Right atrium auricular region (tissue), 2 donors: ENCODE data around the gene IQGAP2. TPM values are rescaled to one million over a fixed set of nuclear protein-coding genes. Genes with fewer than 3 reads are reported as not detected.

Source experiments
- DNase-seq: peaks from one replicate; pipeline ENCODE4 v3.0.0-alpha.2; 2019; ENCODE audit warnings: low spot score
- H3K27ac ChIP-seq, 2 donors: fragments of 200-600 bp; sonication (generic); 1 replicate in 1 of 2; 2 replicates in 1 of 2; pipeline ENCODE4 v1.5.1; 2016 to 2019
- H3K27me3 ChIP-seq, 2 donors: fragments of 200-600 bp; sonication (generic); one replicate each; pipeline versions ENCODE4 v1.5.1 to v1.6.0; 2017 to 2019
- H3K36me3 ChIP-seq: fragments of 200-600 bp; sonication (generic); one replicate; pipeline ENCODE4 v1.5.1; 2016
- H3K4me1 ChIP-seq, 2 donors: fragments of 200-600 bp; sonication (generic); one replicate each; pipeline versions ENCODE4 v1.5.1 to v1.6.0; 2017 to 2019
- H3K4me3 ChIP-seq, 2 donors: fragments of 200-600 bp; sonication (generic); 1 replicate in 1 of 2; 2 replicates in 1 of 2; pipeline ENCODE4 v1.5.1; 2017 to 2019; ENCODE audit warnings: mild to moderate bottlenecking in 1 of 2, moderate library complexity in 1 of 2
- H3K9me3 ChIP-seq, 2 donors: fragments of 200-600 bp; sonication (generic); one replicate each; pipeline ENCODE4 v1.5.1; 2019
- total RNA-seq, 2 donors: library from RNA; depleted of rRNA; stranded (reverse); fragments of >200 nt; gene quantifications; one replicate each; pipeline ENCODE4 v1.1.0, GENCODE V29; 2016
- TF ChIP-seq, protein P1 (sequence below), 2 donors: fragments of 200-600 bp; sonication (generic); IDR thresholded peaks; one replicate each; pipeline ENCODE4 v1.5.1; 2019; ENCODE audit warnings: antibody characterized with exemption in 2 of 2

IQGAP2 gene
- total RNA-seq, 2 donors from 2014 or later = 5.4 to 12.3 TPM

DNA sequence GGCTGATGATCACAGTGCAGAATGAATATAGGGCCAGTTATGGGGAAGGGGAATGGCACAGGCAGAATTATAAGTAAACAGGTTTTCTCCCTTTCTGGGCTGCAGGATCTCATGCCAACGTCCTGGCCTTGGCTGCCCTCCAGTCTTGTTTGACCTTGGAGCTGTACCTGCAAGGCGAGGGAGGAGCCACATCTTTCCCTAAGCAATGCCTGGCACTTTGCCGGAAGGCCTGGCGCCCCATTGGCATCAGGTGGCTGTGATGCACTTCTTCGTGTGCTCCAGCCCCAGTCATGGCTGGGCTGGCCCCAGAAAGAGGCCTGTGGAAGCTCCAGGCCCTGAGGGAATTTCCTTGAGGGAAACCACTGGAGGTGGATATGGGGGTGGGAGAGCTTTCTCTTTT, 16.7 kb upstream of the IQGAP2 start:
- TF ChIP-seq, protein P1, sequence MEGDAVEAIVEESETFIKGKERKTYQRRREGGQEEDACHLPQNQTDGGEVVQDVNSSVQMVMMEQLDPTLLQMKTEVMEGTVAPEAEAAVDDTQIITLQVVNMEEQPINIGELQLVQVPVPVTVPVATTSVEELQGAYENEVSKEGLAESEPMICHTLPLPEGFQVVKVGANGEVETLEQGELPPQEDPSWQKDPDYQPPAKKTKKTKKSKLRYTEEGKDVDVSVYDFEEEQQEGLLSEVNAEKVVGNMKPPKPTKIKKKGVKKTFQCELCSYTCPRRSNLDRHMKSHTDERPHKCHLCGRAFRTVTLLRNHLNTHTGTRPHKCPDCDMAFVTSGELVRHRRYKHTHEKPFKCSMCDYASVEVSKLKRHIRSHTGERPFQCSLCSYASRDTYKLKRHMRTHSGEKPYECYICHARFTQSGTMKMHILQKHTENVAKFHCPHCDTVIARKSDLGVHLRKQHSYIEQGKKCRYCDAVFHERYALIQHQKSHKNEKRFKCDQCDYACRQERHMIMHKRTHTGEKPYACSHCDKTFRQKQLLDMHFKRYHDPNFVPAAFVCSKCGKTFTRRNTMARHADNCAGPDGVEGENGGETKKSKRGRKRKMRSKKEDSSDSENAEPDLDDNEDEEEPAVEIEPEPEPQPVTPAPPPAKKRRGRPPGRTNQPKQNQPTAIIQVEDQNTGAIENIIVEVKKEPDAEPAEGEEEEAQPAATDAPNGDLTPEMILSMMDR (IDR thresholded peaks at IDR 0.05) = no peak
- H3K27me3 ChIP-seq = no peaks in the 10 kb centered on the region

DNA sequence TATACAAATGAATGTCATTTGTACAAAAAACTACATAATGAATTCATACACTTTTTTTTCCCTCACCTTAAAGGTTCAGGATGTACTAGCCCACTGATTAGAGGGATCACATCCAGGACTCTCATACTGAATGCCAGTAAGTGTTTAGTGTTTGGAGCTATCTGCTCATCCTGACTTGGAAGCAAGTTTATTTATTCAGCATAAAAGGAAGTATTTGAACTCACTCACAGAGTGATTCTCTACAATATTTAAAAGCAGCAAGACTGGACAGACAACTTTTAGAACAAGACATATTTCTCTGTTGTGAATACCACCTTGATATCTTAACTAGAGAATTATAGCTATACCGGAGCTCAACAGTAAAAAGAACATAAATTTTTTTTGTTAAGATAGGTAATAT, 14.8 kb upstream of the IQGAP2 start:
- H3K27ac ChIP-seq = no peak overlapping the region
- no peak for DNase-seq
- H3K27me3 ChIP-seq = no peaks in the 10 kb centered on the region
- no peaks in the 10 kb centered on the region for H3K36me3 ChIP-seq
- no peaks in the 10 kb centered on the region for H3K9me3 ChIP-seq
- no peaks in the 10 kb centered on the region for H3K4me1 ChIP-seq
- H3K4me3 ChIP-seq = no peak overlapping the region
- TF ChIP-seq, protein P1 (IDR thresholded peaks at IDR 0.05) = no peak

More for the DNA sequence above, 16.7 kb upstream of the IQGAP2 start:
- Histone ChIP-seq H3K4me3 (no peak overlapping the region), H3K9me3 (no peaks in the 10 kb centered on the region), H3K4me1 (no peaks in the 10 kb centered on the region), H3K27ac (no peak overlapping the region), H3K36me3 (no peaks in the 10 kb centered on the region)
- no peak for DNase-seq

DNA sequence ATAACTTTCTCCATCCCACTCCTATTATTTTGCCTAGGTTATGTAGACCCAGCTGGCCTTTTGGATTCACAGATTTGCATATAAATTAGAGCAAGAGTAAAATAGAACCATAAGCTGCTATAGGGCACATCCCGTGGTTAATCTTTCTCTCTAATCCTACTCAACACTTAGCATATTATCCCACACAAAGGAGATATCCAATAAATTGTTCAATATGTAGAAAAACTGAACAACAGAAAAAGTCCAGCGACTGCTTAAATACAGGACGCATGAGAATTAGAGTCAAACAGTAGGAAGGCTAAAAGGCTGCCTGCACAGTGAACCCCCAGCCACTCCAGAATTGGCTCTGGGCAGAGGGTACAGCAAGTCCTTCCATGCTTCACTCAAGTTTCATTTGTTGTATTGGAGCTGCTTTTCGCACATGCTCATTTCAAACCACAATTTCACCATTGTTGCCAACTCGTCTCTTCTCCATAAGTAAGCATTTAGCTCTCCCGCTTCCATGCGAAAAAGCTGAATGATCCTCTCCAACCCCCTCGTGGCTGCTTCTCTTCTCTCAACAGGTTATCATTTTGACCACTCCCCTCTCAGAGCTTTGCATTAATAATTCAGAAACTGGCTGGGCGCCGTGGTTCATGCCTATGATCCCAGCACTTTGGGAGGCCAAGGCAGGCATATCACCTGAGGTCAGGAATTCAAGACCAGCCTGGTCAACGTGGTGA, 14.1 kb upstream of the IQGAP2 start:
- Histone ChIP-seq H3K9me3 (no peaks in the 10 kb centered on the region), H3K27ac (no peak overlapping the region), H3K4me3 (no peak overlapping the region), H3K27me3 (no peaks in the 10 kb centered on the region), H3K36me3 (no peaks in the 10 kb centered on the region), H3K4me1 (no peaks in the 10 kb centered on the region)
- TF ChIP-seq, protein P1 (IDR thresholded peaks at IDR 0.05) = no peak
- DNase-seq = no peak

DNA sequence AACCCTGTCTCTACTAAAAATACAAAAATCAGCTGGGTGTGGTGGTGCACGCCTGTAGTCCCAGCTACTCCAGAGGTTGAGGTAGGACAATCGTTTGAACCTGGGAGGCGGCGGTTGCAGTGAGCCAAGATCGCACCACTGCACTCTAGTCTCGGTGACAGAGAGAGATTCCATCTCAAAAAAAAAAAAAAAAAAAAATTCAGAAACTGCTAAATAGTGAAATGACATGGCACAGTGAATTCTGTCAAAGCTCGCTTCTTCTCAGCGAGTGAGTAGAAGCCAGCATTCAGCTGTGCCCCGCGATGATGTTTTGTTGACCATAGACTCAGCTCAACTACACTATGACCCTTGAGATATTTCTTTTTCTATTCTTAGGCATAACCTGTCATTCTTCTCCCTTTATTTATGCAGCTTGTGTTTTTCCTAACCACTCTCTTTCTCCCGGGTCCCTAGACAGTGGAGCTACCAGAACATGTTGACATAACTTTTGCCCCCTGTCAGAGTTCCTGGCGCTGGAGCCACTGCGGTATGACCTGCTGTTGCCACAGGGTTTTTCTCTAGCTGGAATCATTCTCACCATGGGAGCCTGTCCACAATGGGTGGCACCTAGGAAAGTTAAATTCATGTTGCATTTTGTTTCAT, 13.5 kb upstream of the IQGAP2 start:
- TF ChIP-seq, protein P1 (IDR thresholded peaks at IDR 0.05) = no peak
- no peak for DNase-seq
- Histone ChIP-seq H3K4me1 (no peaks in the 10 kb centered on the region), H3K27ac (no peak overlapping the region), H3K36me3 (no peaks in the 10 kb centered on the region), H3K4me3 (no peak overlapping the region), H3K9me3 (no peaks in the 10 kb centered on the region), H3K27me3 (no peaks in the 10 kb centered on the region)

DNA sequence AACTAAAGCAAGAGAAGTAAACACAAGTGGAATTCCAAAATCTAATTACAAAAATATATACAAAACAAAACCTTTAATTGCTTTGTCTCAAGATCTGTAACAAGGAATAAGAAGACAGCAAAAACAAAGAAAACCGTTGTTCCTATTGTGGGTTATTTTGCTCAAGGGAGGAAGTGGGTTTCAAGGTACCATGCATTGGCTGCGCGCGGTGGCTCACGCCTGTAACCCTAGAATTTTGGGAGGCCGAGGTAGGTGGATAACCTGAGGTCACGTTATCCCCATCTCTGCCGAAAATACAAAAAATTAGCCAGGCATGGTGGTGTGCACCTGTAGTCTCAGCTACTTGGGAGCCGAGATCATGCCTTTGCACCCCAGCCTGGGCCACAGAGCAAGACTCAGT, 12.1 kb upstream of the IQGAP2 start:
- no peaks in the 10 kb centered on the region for H3K9me3 ChIP-seq
- DNase-seq = no peak
- no peak overlapping the region for H3K27ac ChIP-seq
- H3K27me3 ChIP-seq = no peaks in the 10 kb centered on the region
- no peaks in the 10 kb centered on the region for H3K36me3 ChIP-seq
- TF ChIP-seq, protein P1 (IDR thresholded peaks at IDR 0.05) = no peak
- no peaks in the 10 kb centered on the region for H3K4me1 ChIP-seq
- H3K4me3 ChIP-seq = no peak overlapping the region
